Neuronal stem cell (in vitro differentiated cells): ENCODE measurements around the gene KLK4.

ENCODE experiments used
- DNase-seq: peaks from one replicate; pipeline ENCODE4 v3.0.0-alpha.2; 2013; ENCODE audit warnings: low spot score
- H2AFZ ChIP-seq: one replicate; pipeline ENCODE4 v1.6.1; 2013; ENCODE audit warnings: mild to moderate bottlenecking, low read length, inconsistent platforms
- H2AK5ac ChIP-seq: 2 replicates; pipeline ENCODE4 v1.6.1; 2013; ENCODE audit warnings: low read depth, mild to moderate bottlenecking, inconsistent platforms, low read length, moderate library complexity, mixed read lengths
- H2BK120ac ChIP-seq: 2 replicates; pipeline ENCODE4 v1.6.1; 2013; ENCODE audit warnings: low read depth, mild to moderate bottlenecking, inconsistent platforms, low read length, moderate library complexity, mixed read lengths
- H2BK12ac ChIP-seq: one replicate; pipeline ENCODE4 v1.6.1; 2013; ENCODE audit warnings: low read length, inconsistent platforms
- H2BK15ac ChIP-seq: 2 replicates; pipeline ENCODE4 v1.6.1; 2013; ENCODE audit warnings: mild to moderate bottlenecking, low read length, inconsistent platforms, mixed read lengths
- H2BK5ac ChIP-seq: one replicate; pipeline ENCODE4 v1.6.1; 2013; ENCODE audit warnings: inconsistent platforms, mild to moderate bottlenecking, low read length, moderate library complexity
- H3K14ac ChIP-seq: one replicate; pipeline ENCODE4 v1.6.1; 2013; ENCODE audit warnings: low read length, inconsistent platforms
- H3K18ac ChIP-seq: 2 replicates; pipeline ENCODE4 v1.6.1; 2013; ENCODE audit warnings: low read length, inconsistent platforms
- H3K23ac ChIP-seq: 2 replicates; pipeline ENCODE4 v1.6.1; 2013; ENCODE audit warnings: low read depth, mild to moderate bottlenecking, mixed read lengths, low read length, inconsistent platforms; ENCODE audit not compliant: poor library complexity
- H3K27ac ChIP-seq: replicated peaks from 3 replicates; pipeline ENCODE4 v1.5.1; 2013; ENCODE audit warnings: low read length, inconsistent platforms
- H3K27me3 ChIP-seq, 3 experiments: 2 replicates each; pipeline ENCODE4 v1.6.1; 2013; ENCODE audit warnings: low read length in 3 of 3, mild to moderate bottlenecking in 2 of 3, inconsistent platforms in 1 of 3, low read depth in 1 of 3, mixed read lengths in 1 of 3, moderate library complexity in 1 of 3; ENCODE audit not compliant: control insufficient read depth in 3 of 3, insufficient read depth in 3 of 3
- H3K36me3 ChIP-seq, 2 donors: replicated peaks in 1 of 2; 2 replicates each; pipeline ENCODE4 v1.6.1; 2013; ENCODE audit warnings: low read length in 2 of 2; ENCODE audit not compliant: control insufficient read depth in 2 of 2, insufficient read depth in 2 of 2
- H3K4ac ChIP-seq: 2 replicates; pipeline ENCODE4 v1.6.1; 2013; ENCODE audit warnings: inconsistent platforms, mild to moderate bottlenecking, low read length, moderate library complexity
- H3K4me1 ChIP-seq, 2 donors: 1 replicate in 1 of 2; 2 replicates in 1 of 2; pipeline ENCODE4 v1.6.1; 2013; ENCODE audit warnings: low read length in 2 of 2, low read depth in 1 of 2; ENCODE audit not compliant: control insufficient read depth in 2 of 2, insufficient read depth in 1 of 2
- H3K4me2 ChIP-seq: one replicate; pipeline ENCODE4 v1.6.1; 2013; ENCODE audit warnings: mild to moderate bottlenecking, low read length, inconsistent platforms; ENCODE audit not compliant: insufficient read depth, poor library complexity, severe bottlenecking
- H3K4me3 ChIP-seq, 2 donors: 2 replicates each; pipeline ENCODE4 v1.5.1; 2013; ENCODE audit warnings: low read length in 2 of 2, mild to moderate bottlenecking in 2 of 2, inconsistent platforms in 1 of 2, moderate library complexity in 1 of 2
- H3K79me1 ChIP-seq: one replicate; pipeline ENCODE4 v1.6.1; 2013; ENCODE audit warnings: low read depth, mild to moderate bottlenecking, inconsistent platforms, low read length, moderate library complexity
- H3K9ac ChIP-seq: one replicate; pipeline ENCODE4 v1.6.1; 2013; ENCODE audit warnings: mild to moderate bottlenecking, low read depth, low read length, inconsistent platforms; ENCODE audit not compliant: poor library complexity
- H3K9me3 ChIP-seq, 2 donors: replicated peaks in 1 of 2; 2 replicates each; pipeline versions ENCODE3 to v1.6.1; 2013; ENCODE audit warnings: low read length in 2 of 2, mild to moderate bottlenecking in 2 of 2, inconsistent platforms in 1 of 2, low read depth in 1 of 2, mixed read lengths in 1 of 2, moderate library complexity in 1 of 2; ENCODE audit not compliant: control insufficient read depth in 2 of 2, insufficient read depth in 1 of 2
- H4K8ac ChIP-seq: one replicate; pipeline ENCODE4 v1.6.1; 2013; ENCODE audit warnings: low read depth, mild to moderate bottlenecking, inconsistent platforms, low read length, moderate library complexity
- H4K91ac ChIP-seq: one replicate; pipeline ENCODE4 v1.6.1; 2013; ENCODE audit warnings: low read length, low read depth, mild to moderate bottlenecking, inconsistent platforms; ENCODE audit not compliant: poor library complexity
- WGBS, 2 donors: extraction: QIAGEN DNeasy Blood & Tissue Kit; methylation state at CpG; one replicate each; pipeline ENCODE4 v1.1.7; 2013; ENCODE audit warnings: missing lambda C conversion rate in 2 of 2, mixed read lengths in 1 of 2; ENCODE audit not compliant: insufficient read length in 2 of 2, insufficient replicate concordance in 1 of 2; ENCODE audit errors: extremely low coverage in 2 of 2; 5-methylcytosine and 5-hydroxymethylcytosine counted together

KLK4 gene

GRCh38 chr19:50899569-50899968, 11.6 kb downstream of the KLK4 start:
- Histone ChIP-seq H3K36me3 (no peaks in the 10 kb centered on the region), H3K79me1 (no peaks in the 10 kb centered on the region), H3K23ac (no peak overlapping the region), H3K9ac (no peak overlapping the region), H4K91ac (no peak overlapping the region), H3K9me3 (peaks cover 0 to 3% of the 10 kb centered on the region in 2 donors), H2AFZ (no peak overlapping the region), H2AK5ac (no peak overlapping the region), H3K14ac (no peak overlapping the region), H3K27ac (no peak overlapping the region), H3K27me3 (no peaks in the 10 kb centered on the region), H3K18ac (no peak overlapping the region), H2BK120ac (no peak overlapping the region), H4K8ac (no peak overlapping the region), H2BK12ac (no peak overlapping the region), H3K4ac (no peak overlapping the region), H2BK15ac (no peak overlapping the region), H3K4me1 (no peaks in the 10 kb centered on the region), H2BK5ac (no peak overlapping the region), H3K4me3 (no peak overlapping the region), H3K4me2 (no peak overlapping the region)
- WGBS, 2 donors = no CpG with 5 or more reads among the region's 3 CpGs
- no peak for DNase-seq

GRCh38 chr19:50898018-50898417, 13.2 kb downstream of the KLK4 start:
- H2AFZ ChIP-seq = no peak overlapping the region
- no peak overlapping the region for H2BK5ac ChIP-seq
- H3K9me3 ChIP-seq = peaks cover 0 to 7% of the 10 kb centered on the region in 2 donors
- no peak overlapping the region for H3K23ac ChIP-seq
- H2BK15ac ChIP-seq = no peak overlapping the region
- no peak overlapping the region for H3K14ac ChIP-seq
- peaks cover 0 to 2% (median 0%) of the 10 kb centered on the region in 3 experiments for H3K27me3 ChIP-seq
- no peaks in the 10 kb centered on the region for H3K36me3 ChIP-seq
- no peak overlapping the region for H3K18ac ChIP-seq
- H4K8ac ChIP-seq = no peak overlapping the region
- no peak overlapping the region for H3K4me2 ChIP-seq
- no peak overlapping the region for H2BK12ac ChIP-seq
- H3K4me3 ChIP-seq = no peak overlapping the region
- H4K91ac ChIP-seq = no peak overlapping the region
- no peaks in the 10 kb centered on the region for H3K79me1 ChIP-seq
- no peak overlapping the region for H3K9ac ChIP-seq
- no CpG with 5 or more reads among the region's 4 CpGs for WGBS, 2 donors
- no peak overlapping the region for H3K27ac ChIP-seq
- H3K4ac ChIP-seq = no peak overlapping the region
- H3K4me1 ChIP-seq = no peaks in the 10 kb centered on the region
- no peak overlapping the region for H2BK120ac ChIP-seq
- H2AK5ac ChIP-seq = no peak overlapping the region
- DNase-seq = no peak

- H4K91ac ChIP-seq = no peak overlapping the region
- H3K79me1 ChIP-seq = no peaks in the 10 kb centered on the region
- no peak overlapping the region for H2BK15ac ChIP-seq
- H2AK5ac ChIP-seq = no peak overlapping the region
- H3K18ac ChIP-seq = no peak overlapping the region
- no peak overlapping the region for H3K23ac ChIP-seq
- no peaks in the 10 kb centered on the region for H3K4me1 ChIP-seq
- no peak overlapping the region for H3K4ac ChIP-seq
- H2BK5ac ChIP-seq = no peak overlapping the region
- H3K36me3 ChIP-seq = no peaks in the 10 kb centered on the region
- H2BK120ac ChIP-seq = no peak overlapping the region
- H4K8ac ChIP-seq = no peak overlapping the region
- no peak overlapping the region for H3K27ac ChIP-seq
- H2AFZ ChIP-seq = no peak overlapping the region
- H3K27me3 ChIP-seq = peaks cover 0 to 2% (median 0%) of the 10 kb centered on the region in 3 experiments
- no peak for DNase-seq
- H2BK12ac ChIP-seq = no peak overlapping the region
- H3K4me2 ChIP-seq = no peak overlapping the region
- peaks cover 0 to 8% of the 10 kb centered on the region in 2 donors for H3K9me3 ChIP-seq
- no peak overlapping the region for H3K9ac ChIP-seq
- no peak overlapping the region for H3K14ac ChIP-seq
- WGBS, 2 donors = no CpG with 5 or more reads among the region's 3 CpGs
- H3K4me3 ChIP-seq = no peak overlapping the region
Observed at GRCh38 chr19:50897612-50898011, 13.6 kb downstream of the KLK4 start.

GRCh38 chr19:50897191-50897607, 14.0 kb downstream of the KLK4 start:
- Histone ChIP-seq H3K27ac (no peak overlapping the region), H3K23ac (no peak overlapping the region), H3K36me3 (no peaks in the 10 kb centered on the region), H3K4ac (no peak overlapping the region), H3K9ac (no peak overlapping the region), H2AFZ (no peak overlapping the region), H2BK120ac (no peak overlapping the region), H2BK12ac (no peak overlapping the region), H2BK5ac (no peak overlapping the region), H3K4me2 (no peak overlapping the region), H4K8ac (no peak overlapping the region), H2BK15ac (no peak overlapping the region), H2AK5ac (no peak overlapping the region), H3K4me3 (no peak overlapping the region), H3K79me1 (no peaks in the 10 kb centered on the region), H3K27me3 (peaks cover 0 to 2% (median 0%) of the 10 kb centered on the region in 3 experiments), H3K9me3 (peaks cover 0 to 10% of the 10 kb centered on the region in 2 donors), H4K91ac (no peak overlapping the region), H3K14ac (no peak overlapping the region), H3K4me1 (no peaks in the 10 kb centered on the region), H3K18ac (no peak overlapping the region)
- no peak for DNase-seq
- no CpG with 5 or more reads among the region's 3 CpGs for WGBS, 2 donors
